ENCODE data around the gene DDTL.
"Not testable (repeated sequence)": the region's sequence is repeated elsewhere in the genome, so short reads cannot be mapped to it uniquely, and the experiment has no call there.

Gene DDTL

GRCh38 chr22:23993581-23994177 lies 27.0 kb downstream of the DDTL start:
- not testable (repeated sequence) for H3K4me3 ChIP-seq (ENCODE audit: low read length); H3K36me3 ChIP-seq (ENCODE audit: control insufficient read depth, low read depth, low read length); H3K9ac ChIP-seq (ENCODE audit: low read length)

GRCh38 chr22:23997092-23997491 lies 30.4 kb downstream of the DDTL start:
- no peak overlapping the region for H3K4me3 ChIP-seq (ENCODE audit: low read length)
- no peaks in the 10 kb centered on the region for H3K27me3 ChIP-seq (ENCODE audit: control insufficient read depth, insufficient read depth, low read length)
- no peak overlapping the region for H3K9ac ChIP-seq (ENCODE audit: low read length)
- no peaks in the 10 kb centered on the region for H3K9me3 ChIP-seq (ENCODE audit: control insufficient read depth, low read depth, low read length)
- peaks cover 9% of the 10 kb centered on the region for H3K4me1 ChIP-seq (ENCODE audit: control insufficient read depth, low read depth, low read length)
- H3K36me3 ChIP-seq (ENCODE audit: control insufficient read depth, low read depth, low read length), result no peaks in the 10 kb centered on the region
- no peak overlapping the region for H3K27ac ChIP-seq (ENCODE audit: low read length)

More at GRCh38 chr22:23993581-23994177, 27.0 kb downstream of the DDTL start:
- H3K27me3 ChIP-seq (ENCODE audit: control insufficient read depth, insufficient read depth, low read length); H3K4me1 ChIP-seq (ENCODE audit: control insufficient read depth, low read depth, low read length); H3K9me3 ChIP-seq (ENCODE audit: control insufficient read depth, low read depth, low read length); H3K27ac ChIP-seq (ENCODE audit: low read length): not testable (repeated sequence)

DNA sequence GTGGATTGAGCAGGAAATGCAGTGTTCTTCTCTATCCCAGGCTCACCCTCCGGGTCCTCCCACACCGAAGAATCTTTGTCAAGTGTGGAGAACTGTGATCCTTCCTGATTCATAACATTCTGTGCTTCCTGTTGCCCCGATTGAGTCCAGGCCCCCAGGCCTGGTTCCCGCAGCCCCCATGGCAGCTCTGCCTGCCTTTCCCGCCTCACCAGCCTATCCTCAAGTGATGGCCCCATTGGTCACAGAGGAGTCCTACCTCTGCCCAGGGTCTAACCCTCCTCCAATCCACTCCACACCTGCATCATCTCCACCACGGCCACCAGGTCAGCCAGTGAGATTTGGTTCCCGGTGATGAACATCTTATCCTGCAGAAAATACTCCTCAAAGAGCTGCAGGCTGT lies 33.1 kb downstream of the DDTL start:
- H3K4me3 ChIP-seq (ENCODE audit: low read length); H3K4me1 ChIP-seq (ENCODE audit: control insufficient read depth, low read depth, low read length); H3K9ac ChIP-seq (ENCODE audit: low read length); H3K36me3 ChIP-seq (ENCODE audit: control insufficient read depth, low read depth, low read length); H3K27me3 ChIP-seq (ENCODE audit: control insufficient read depth, insufficient read depth, low read length); H3K9me3 ChIP-seq (ENCODE audit: control insufficient read depth, low read depth, low read length); H3K27ac ChIP-seq (ENCODE audit: low read length): not testable (repeated sequence)

- Histone ChIP-seq H3K36me3 (ENCODE audit: control insufficient read depth, low read depth, low read length) (no peaks in the 10 kb centered on the region), H3K9me3 (ENCODE audit: control insufficient read depth, low read depth, low read length) (no peaks in the 10 kb centered on the region), H3K27me3 (ENCODE audit: control insufficient read depth, insufficient read depth, low read length) (no peaks in the 10 kb centered on the region), H3K4me3 (ENCODE audit: low read length) (no peak overlapping the region), H3K9ac (ENCODE audit: low read length) (no peak overlapping the region), H3K27ac (ENCODE audit: low read length) (no peak overlapping the region), H3K4me1 (ENCODE audit: control insufficient read depth, low read depth, low read length) (peaks cover 9% of the 10 kb centered on the region)
Measured at GRCh38 chr22:24001314-24001713, 34.6 kb downstream of the DDTL start.

DNA sequence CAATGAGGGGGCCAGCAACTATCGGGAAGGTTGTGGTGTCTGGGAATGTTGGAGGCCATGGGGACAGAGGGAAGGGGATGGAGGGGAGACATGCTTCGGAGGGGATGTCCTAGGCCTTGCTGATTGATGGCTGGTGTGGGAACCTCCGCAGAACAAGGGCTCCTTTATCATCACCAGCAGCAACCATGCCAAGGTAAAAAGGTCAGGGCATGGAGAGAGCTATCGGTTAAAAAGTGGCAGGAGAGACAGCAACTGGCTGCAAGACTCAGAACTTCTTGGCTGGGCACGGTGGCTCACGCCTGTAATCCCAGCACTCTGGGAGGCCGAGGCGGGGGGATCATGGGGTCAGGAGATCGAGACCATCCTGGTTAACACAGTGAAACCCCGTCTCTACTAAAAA lies 35.6 kb downstream of the DDTL start:
- Histone ChIP-seq H3K27ac (ENCODE audit: low read length) (no peak overlapping the region), H3K4me3 (ENCODE audit: low read length) (no peak overlapping the region), H3K27me3 (ENCODE audit: control insufficient read depth, insufficient read depth, low read length) (no peaks in the 10 kb centered on the region), H3K9ac (ENCODE audit: low read length) (no peak overlapping the region), H3K9me3 (ENCODE audit: control insufficient read depth, low read depth, low read length) (no peaks in the 10 kb centered on the region), H3K4me1 (ENCODE audit: control insufficient read depth, low read depth, low read length) (peaks cover 9% of the 10 kb centered on the region), H3K36me3 (ENCODE audit: control insufficient read depth, low read depth, low read length) (no peaks in the 10 kb centered on the region)

DNA sequence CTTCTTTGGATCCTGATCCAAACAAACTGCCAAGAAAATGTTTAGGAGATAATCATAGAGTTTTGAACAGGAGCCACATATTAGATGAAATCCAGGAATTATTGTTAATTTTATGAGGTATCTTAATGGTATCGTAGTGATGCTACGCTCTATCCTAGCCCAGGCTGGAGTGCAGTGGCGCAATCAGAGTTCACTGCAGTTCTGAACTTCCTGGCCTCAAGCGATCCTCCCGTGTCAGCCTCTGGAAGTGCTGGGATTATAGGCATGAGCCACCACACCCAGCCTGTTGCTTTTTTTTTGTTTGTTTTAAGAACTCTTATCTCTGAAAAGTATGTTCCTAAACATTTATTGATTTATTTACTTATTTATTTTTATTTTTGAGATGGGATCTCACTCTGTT lies 36.2 kb downstream of the DDTL start:
- no peak overlapping the region for H3K4me3 ChIP-seq (ENCODE audit: low read length)
- peaks cover 9% of the 10 kb centered on the region for H3K4me1 ChIP-seq (ENCODE audit: control insufficient read depth, low read depth, low read length)
- H3K27ac ChIP-seq (ENCODE audit: low read length), result no peak overlapping the region
- no peaks in the 10 kb centered on the region for H3K27me3 ChIP-seq (ENCODE audit: control insufficient read depth, insufficient read depth, low read length)
- no peaks in the 10 kb centered on the region for H3K36me3 ChIP-seq (ENCODE audit: control insufficient read depth, low read depth, low read length)
- H3K9me3 ChIP-seq (ENCODE audit: control insufficient read depth, low read depth, low read length), result no peaks in the 10 kb centered on the region
- H3K9ac ChIP-seq (ENCODE audit: low read length), result no peak overlapping the region

GRCh38 chr22:24003887-24004286 lies 37.2 kb downstream of the DDTL start:
- Histone ChIP-seq H3K4me3 (ENCODE audit: low read length) (no peak overlapping the region), H3K9me3 (ENCODE audit: control insufficient read depth, low read depth, low read length) (no peaks in the 10 kb centered on the region), H3K9ac (ENCODE audit: low read length) (no peak overlapping the region), H3K27me3 (ENCODE audit: control insufficient read depth, insufficient read depth, low read length) (no peaks in the 10 kb centered on the region), H3K36me3 (ENCODE audit: control insufficient read depth, low read depth, low read length) (no peaks in the 10 kb centered on the region), H3K27ac (ENCODE audit: low read length) (no peak overlapping the region), H3K4me1 (ENCODE audit: control insufficient read depth, low read depth, low read length) (peaks cover 9% of the 10 kb centered on the region)

DNA sequence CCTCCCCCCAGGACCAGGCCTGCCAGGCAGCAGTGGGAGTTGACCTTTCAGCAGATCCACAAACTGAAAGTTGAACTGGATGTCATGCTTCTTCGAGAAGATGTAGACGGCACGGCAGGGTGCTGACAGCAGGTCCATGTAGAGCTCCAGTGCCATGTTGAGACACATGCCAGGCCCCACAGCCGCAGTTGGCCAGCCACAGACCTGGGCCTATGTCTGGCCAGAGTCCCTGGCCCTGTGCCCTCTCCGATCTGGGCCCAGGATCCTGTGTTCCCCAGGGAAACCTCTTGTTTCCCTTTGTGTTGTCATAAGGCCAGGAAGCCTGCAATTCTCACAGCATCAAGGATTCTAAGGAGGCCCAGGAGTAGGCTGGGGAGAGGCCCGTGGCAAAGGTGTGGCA lies 38.5 kb downstream of the DDTL start, which contains the start of gene GSTT4:
Gene GSTT4, minus strand, starts transcription at position 253 of the 400 bp plus-strand sequence. Its CDS starts 97 bp downstream, at position 156.
- Histone ChIP-seq H3K27me3 (ENCODE audit: control insufficient read depth, insufficient read depth, low read length) (no peaks in the 10 kb centered on the region), H3K36me3 (ENCODE audit: control insufficient read depth, low read depth, low read length) (no peaks in the 10 kb centered on the region), H3K4me1 (ENCODE audit: control insufficient read depth, low read depth, low read length) (peaks cover 9% of the 10 kb centered on the region), H3K4me3 (ENCODE audit: low read length) (no peak within 1 kb of the TSS), H3K9ac (ENCODE audit: low read length) (no peak within 1 kb of the TSS), H3K27ac (ENCODE audit: low read length) (no peak within 1 kb of the TSS), H3K9me3 (ENCODE audit: control insufficient read depth, low read depth, low read length) (no peaks in the 10 kb centered on the region)

DNA sequence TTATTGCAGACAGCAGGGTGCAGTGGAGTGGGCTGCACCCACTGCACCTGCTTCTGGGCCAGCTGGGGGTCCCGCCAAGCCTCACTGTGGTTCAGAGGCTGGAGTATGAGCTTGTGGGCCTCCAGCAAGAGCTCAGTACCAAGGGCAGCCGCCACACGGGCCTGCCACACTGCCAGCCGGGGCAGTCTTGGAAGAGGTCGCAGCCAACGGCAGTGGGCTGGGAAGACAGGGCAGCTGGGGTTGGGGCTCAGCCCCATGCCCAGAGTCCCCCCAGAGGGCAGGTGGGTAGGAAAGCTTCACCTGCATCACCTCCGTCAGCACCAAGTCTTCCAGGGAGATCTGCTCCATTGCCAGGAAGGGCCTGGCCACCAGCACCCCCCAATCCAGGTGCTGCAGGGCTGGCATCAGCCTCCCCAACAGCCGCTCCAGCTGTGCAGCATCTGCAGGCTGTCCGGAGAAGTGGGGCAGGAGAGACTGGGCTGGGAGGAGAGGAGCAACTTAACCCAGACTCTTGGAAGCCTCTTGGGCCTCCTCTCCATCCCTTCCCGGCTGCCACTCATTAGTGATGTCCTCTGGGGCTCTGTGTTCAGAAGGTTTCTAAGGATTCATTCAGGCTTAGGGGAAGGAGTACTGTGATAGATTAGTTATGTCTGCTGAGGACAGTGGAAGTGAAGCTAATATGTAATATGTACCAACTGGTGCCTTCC lies 39.7 kb downstream of the DDTL start:
- Histone ChIP-seq H3K27me3 (ENCODE audit: control insufficient read depth, insufficient read depth, low read length) (no peaks in the 10 kb centered on the region), H3K9ac (ENCODE audit: low read length) (no peak overlapping the region), H3K27ac (ENCODE audit: low read length) (no peak overlapping the region), H3K4me3 (ENCODE audit: low read length) (no peak overlapping the region), H3K4me1 (ENCODE audit: control insufficient read depth, low read depth, low read length) (peaks cover 5% of the 10 kb centered on the region), H3K9me3 (ENCODE audit: control insufficient read depth, low read depth, low read length) (no peaks in the 10 kb centered on the region), H3K36me3 (ENCODE audit: control insufficient read depth, low read depth, low read length) (no peaks in the 10 kb centered on the region)

GRCh38 chr22:24006914-24007214 lies 40.2 kb downstream of the DDTL start:
- H3K9me3 ChIP-seq (ENCODE audit: control insufficient read depth, low read depth, low read length), result no peaks in the 10 kb centered on the region
- H3K36me3 ChIP-seq (ENCODE audit: control insufficient read depth, low read depth, low read length), result no peaks in the 10 kb centered on the region
- no peak overlapping the region for H3K4me3 ChIP-seq (ENCODE audit: low read length)
- no peak overlapping the region for H3K27ac ChIP-seq (ENCODE audit: low read length)
- no peaks in the 10 kb centered on the region for H3K27me3 ChIP-seq (ENCODE audit: control insufficient read depth, insufficient read depth, low read length)
- H3K4me1 ChIP-seq (ENCODE audit: control insufficient read depth, low read depth, low read length), result peaks cover under 1% of the 10 kb centered on the region
- no peak overlapping the region for H3K9ac ChIP-seq (ENCODE audit: low read length)

GRCh38 chr22:24007253-24008021 lies 40.7 kb downstream of the DDTL start:
- peaks cover 3% of the 10 kb centered on the region for H3K4me1 ChIP-seq (ENCODE audit: control insufficient read depth, low read depth, low read length)
- no peaks in the 10 kb centered on the region for H3K27me3 ChIP-seq (ENCODE audit: control insufficient read depth, insufficient read depth, low read length)
- H3K4me3 ChIP-seq (ENCODE audit: low read length), result no peak overlapping the region
- H3K27ac ChIP-seq (ENCODE audit: low read length), result no peak overlapping the region
- H3K9ac ChIP-seq (ENCODE audit: low read length), result no peak overlapping the region
- no peaks in the 10 kb centered on the region for H3K9me3 ChIP-seq (ENCODE audit: control insufficient read depth, low read depth, low read length)
- H3K36me3 ChIP-seq (ENCODE audit: control insufficient read depth, low read depth, low read length), result no peaks in the 10 kb centered on the region

- Histone ChIP-seq H3K36me3 (ENCODE audit: control insufficient read depth, low read depth, low read length) (no peaks in the 10 kb centered on the region), H3K4me1 (ENCODE audit: control insufficient read depth, low read depth, low read length) (peaks cover 4% of the 10 kb centered on the region), H3K27ac (ENCODE audit: low read length) (no peak overlapping the region), H3K9ac (ENCODE audit: low read length) (no peak overlapping the region), H3K27me3 (ENCODE audit: control insufficient read depth, insufficient read depth, low read length) (no peaks in the 10 kb centered on the region), H3K9me3 (ENCODE audit: control insufficient read depth, low read depth, low read length) (no peaks in the 10 kb centered on the region), H3K4me3 (ENCODE audit: low read length) (no peak overlapping the region)
Measured at GRCh38 chr22:24008022-24008283, 41.3 kb downstream of the DDTL start.
